Ishikawa (cell line): ENCODE data around the gene SLC28A1.

Experiments used
- FOXM1 ChIP-seq: IDR thresholded peaks from 2 replicates; pipeline ENCODE4 v1.6.1; 2012; ENCODE audit warnings: low read depth, borderline replicate concordance
- REST ChIP-seq: IDR thresholded peaks from 2 replicates; pipeline ENCODE4 v1.6.1; 2012; ENCODE audit warnings: low read depth, mild to moderate bottlenecking

GRCh38 chr15:84899750-84900149 lies 15.3 kb downstream of the SLC28A1 start:
- TF ChIP-seq FOXM1 (no peak), REST (no peak)
